Large intestine (tissue), 3 donors: ENCODE data around the gene LPP. TPM values are rescaled to one million over a fixed set of nuclear protein-coding genes. Genes with fewer than 3 reads are reported as not detected.
A peak's percentile ranks its signal among the peaks of the same experiment; 100 is the strongest.

ENCODE experiments used
- DNase-seq, 2 donors: peaks; one replicate each; pipeline versions ENCODE4 v3.0.0 to v3.0.0-alpha.2; 2013
- H3K27ac ChIP-seq: one replicate; pipeline ENCODE4 v1.5.1; 2013; ENCODE audit warnings: low read length
- H3K27me3 ChIP-seq: 2 replicates; pipeline ENCODE4 v1.6.1; 2013; ENCODE audit warnings: low read length; ENCODE audit not compliant: control insufficient read depth, insufficient read depth
- H3K36me3 ChIP-seq: 2 replicates; pipeline ENCODE4 v1.6.1; 2013; ENCODE audit warnings: low read length; ENCODE audit not compliant: control insufficient read depth, insufficient read depth
- H3K4me1 ChIP-seq: one replicate; pipeline ENCODE4 v1.6.1; 2013; ENCODE audit warnings: low read length; ENCODE audit not compliant: control insufficient read depth, insufficient read depth
- H3K4me3 ChIP-seq: one replicate; pipeline ENCODE4 v1.5.1; 2013; ENCODE audit warnings: low read length
- H3K9me3 ChIP-seq: one replicate; pipeline ENCODE4 v1.6.1; 2013; ENCODE audit warnings: mild to moderate bottlenecking, low read depth, low read length, moderate library complexity; ENCODE audit not compliant: control insufficient read depth
- WGBS: methylation state at CpG from one replicate; pipeline ENCODE4 v1.1.5; 2013; ENCODE audit warnings: low lambda C conversion rate; ENCODE audit not compliant: insufficient coverage; 5-methylcytosine and 5-hydroxymethylcytosine counted together
- polyA plus RNA-seq: library from polyadenylated mRNA; unstranded; fragments of 120-200 nt; gene quantifications from one replicate; pipeline ENCODE4 v1.2.1, GENCODE V29; 2013

The LPP gene
- polyA plus RNA-seq, 1 donor = 41.2 TPM

DNA sequence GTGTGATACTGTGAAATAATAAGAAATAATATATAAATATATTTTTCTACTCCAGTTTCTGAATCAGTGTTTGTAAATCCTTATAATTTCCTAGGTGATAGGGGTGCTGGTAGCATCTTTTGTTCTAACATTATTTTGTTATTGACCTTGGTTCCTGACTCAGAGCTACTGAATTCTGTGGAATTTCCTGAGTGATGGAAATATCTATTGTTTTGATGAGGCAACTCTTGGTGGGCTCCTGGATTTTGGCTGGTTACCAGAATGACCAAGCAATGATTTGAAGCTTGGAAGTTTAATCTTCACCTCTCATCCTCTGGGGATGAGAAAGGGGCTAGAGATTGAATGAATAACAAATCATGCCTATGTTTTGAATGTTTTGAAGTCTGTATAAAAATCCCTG lies 377.3 kb downstream of the LPP start:
- Histone ChIP-seq H3K9me3 (no peaks in the 10 kb centered on the region), H3K4me1 (no peaks in the 10 kb centered on the region), H3K36me3 (peaks cover 6% of the 10 kb centered on the region), H3K4me3 (no peak overlapping the region), H3K27ac (no peak overlapping the region), H3K27me3 (no peaks in the 10 kb centered on the region)
- DNase-seq = no peak

DNA sequence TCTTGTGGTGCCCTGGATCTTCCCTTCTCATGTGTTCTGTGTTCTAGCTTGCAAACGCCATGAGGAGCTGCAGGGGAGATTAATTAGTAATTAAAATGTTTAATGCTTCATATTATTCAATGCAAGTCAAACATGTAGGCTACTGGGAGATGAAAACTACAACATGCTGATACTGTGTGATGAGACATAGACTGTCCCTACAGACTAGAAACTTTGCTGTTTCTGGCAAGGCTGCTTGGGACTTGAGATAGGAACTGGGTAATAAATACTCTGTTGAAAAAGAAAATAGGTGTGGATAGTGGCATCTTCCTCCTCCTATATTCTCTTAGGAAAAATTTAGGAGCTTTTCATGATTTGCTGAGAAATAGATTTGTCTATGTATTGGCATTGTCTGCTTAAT lies 379.2 kb downstream of the LPP start:
- Histone ChIP-seq H3K9me3 (no peaks in the 10 kb centered on the region), H3K4me1 (no peaks in the 10 kb centered on the region), H3K27ac (no peak overlapping the region), H3K4me3 (no peak overlapping the region), H3K27me3 (no peaks in the 10 kb centered on the region), H3K36me3 (no peaks in the 10 kb centered on the region)
- no CpG with 5 or more reads among the region's 1 CpG for WGBS
- no peak for DNase-seq

DNA sequence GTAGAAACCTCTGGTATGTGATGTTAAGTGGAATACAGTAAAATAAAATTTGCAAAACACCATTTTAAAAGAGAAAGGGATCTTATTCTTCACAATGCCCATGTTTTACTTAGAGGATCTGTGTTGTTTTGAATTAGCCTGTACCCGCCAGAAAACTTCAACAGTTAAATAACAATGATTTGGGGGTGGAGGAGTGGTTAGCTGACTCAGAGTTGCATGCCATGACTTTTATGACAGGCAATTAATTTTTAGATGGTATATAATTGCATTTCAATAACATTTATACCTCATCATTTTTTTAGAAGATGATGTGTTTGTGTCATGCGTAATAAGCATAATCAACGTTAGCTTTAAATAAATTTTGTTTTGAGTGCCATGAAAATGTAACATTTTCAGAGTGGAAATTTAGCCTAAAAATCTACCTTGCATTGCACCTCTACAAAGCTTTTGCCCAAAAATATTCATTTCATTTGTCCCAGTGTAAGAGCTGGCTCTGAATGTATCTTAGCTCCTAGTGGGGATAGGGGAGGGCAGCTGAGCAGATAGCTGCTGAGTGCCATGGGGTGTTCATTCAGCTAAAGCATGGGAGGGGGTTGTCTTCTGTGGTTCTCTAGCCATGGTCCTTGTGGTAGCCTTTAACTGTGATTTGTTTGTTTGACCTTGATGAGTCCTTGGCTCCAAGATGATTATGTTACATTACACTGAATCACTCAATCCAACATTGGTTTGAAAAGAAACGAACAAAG lies 379.8 kb downstream of the LPP start:
- 87% methylated on average over 2 of the region's 4 CpGs for WGBS
- DNase-seq = no peak

DNA sequence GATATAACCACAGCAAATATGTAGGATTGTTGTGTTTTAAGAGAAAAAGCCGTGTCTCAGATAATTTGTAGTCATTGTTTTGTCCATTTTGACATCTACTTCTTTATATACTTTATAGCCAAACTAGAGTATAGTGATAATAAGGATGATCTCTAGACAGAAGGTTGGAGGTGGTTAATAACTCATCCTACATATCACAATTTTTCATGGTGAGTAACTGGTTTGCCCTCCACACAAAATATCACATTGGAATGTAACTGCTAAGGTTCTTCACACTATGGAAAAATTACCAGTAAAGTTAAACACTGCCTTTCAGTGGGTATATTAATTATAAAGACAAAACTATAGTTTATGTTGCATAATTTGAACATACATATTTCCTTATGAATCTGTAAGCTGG lies 380.7 kb downstream of the LPP start:
- H3K9me3 ChIP-seq = no peaks in the 10 kb centered on the region
- WGBS = no CpG with 5 or more reads among the region's 1 CpG

More for the DNA sequence above, 379.8 kb downstream of the LPP start:
- no peak overlapping the region for H3K27ac ChIP-seq
- H3K36me3 ChIP-seq = no peaks in the 10 kb centered on the region
- no peaks in the 10 kb centered on the region for H3K9me3 ChIP-seq
- H3K4me1 ChIP-seq = no peaks in the 10 kb centered on the region
- H3K4me3 ChIP-seq = no peak overlapping the region
- H3K27me3 ChIP-seq = no peaks in the 10 kb centered on the region

DNA sequence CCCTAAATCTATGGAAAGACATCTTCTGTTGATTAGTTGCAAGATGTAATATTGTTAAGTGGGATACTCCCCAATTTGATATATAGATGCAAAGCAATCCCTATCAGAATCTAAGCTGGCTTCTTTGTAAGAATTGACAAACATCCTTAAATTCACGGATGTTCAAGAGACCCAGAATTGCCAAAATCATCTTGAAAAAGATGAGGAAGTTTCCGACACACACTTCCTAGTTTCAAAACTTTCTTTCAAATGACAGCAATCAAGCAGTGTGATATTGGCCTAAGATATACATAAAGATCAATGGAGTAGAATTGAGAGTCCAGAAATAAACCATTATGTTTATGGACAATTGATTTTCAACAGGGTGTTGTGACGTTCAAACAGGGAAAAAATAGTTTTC lies 383.6 kb downstream of the LPP start:
- Histone ChIP-seq H3K4me3 (no peak overlapping the region), H3K27me3 (no peaks in the 10 kb centered on the region), H3K36me3 (no peaks in the 10 kb centered on the region), H3K9me3 (no peaks in the 10 kb centered on the region), H3K27ac (no peak overlapping the region), H3K4me1 (no peaks in the 10 kb centered on the region)
- 100% methylated on average over 2 of the region's 3 CpGs for WGBS
- DNase-seq = no peak

More for the DNA sequence above, 380.7 kb downstream of the LPP start:
- H3K27me3 ChIP-seq = no peaks in the 10 kb centered on the region
- no peaks in the 10 kb centered on the region for H3K4me1 ChIP-seq
- no peak overlapping the region for H3K27ac ChIP-seq
- H3K36me3 ChIP-seq = no peaks in the 10 kb centered on the region
- no peak for DNase-seq
- H3K4me3 ChIP-seq = no peak overlapping the region

DNA sequence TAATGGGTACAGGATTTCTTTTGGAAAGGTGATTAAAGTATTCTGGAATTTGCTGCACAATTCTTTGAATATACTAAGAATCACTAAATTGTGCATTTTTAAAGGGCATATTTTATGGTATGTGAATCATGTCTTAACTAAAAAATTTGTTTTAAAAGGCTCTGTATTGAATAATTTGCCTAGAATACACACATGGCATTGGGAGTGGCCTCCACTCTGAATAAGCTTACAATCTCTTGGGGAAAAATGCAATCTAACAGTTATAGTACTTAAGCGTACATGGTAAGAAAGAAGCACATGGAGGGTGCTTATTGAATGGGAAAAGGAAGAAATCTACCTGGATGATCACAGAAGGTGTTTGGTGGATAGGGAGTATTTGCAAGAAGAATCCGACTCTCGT lies 385.1 kb downstream of the LPP start:
- Histone ChIP-seq H3K27ac (no peak overlapping the region), H3K36me3 (no peaks in the 10 kb centered on the region), H3K9me3 (no peaks in the 10 kb centered on the region), H3K27me3 (no peaks in the 10 kb centered on the region), H3K4me1 (no peaks in the 10 kb centered on the region), H3K4me3 (no peak overlapping the region)
- whole genome bisulfite sequencing = 100% methylated on average over 1 of the region's 3 CpGs
- no peak for DNase-seq

DNA sequence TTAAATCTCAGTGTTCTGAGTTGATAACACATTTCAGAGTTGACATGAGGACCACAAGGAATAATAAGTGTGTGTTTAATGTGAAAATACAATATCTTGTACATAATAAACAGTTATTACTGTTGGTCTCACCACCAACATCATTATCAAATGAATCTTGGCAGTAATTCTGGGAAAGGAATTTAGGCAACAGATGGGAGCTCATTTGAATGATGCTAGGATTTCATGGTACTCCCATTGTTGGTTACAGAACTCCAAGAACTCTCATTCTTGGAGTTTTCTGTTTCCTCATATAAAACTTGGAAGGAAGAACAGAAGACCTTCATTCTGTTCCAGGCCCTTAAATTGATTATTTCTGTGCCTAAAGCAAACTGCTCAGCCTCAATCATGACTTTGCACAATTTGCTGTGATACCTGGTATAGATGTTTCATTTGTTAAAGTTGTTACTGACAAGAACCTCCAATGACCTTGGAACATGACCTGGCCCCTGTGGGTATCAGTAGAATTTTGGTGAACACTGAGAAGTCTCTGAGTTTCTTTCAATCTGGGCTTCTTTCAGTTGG lies 385.8 kb downstream of the LPP start:
- Histone ChIP-seq H3K36me3 (no peaks in the 10 kb centered on the region), H3K27me3 (no peaks in the 10 kb centered on the region), H3K4me3 (no peak overlapping the region), H3K27ac (no peak overlapping the region), H3K9me3 (no peaks in the 10 kb centered on the region), H3K4me1 (no peaks in the 10 kb centered on the region)
- no peak for DNase-seq

DNA sequence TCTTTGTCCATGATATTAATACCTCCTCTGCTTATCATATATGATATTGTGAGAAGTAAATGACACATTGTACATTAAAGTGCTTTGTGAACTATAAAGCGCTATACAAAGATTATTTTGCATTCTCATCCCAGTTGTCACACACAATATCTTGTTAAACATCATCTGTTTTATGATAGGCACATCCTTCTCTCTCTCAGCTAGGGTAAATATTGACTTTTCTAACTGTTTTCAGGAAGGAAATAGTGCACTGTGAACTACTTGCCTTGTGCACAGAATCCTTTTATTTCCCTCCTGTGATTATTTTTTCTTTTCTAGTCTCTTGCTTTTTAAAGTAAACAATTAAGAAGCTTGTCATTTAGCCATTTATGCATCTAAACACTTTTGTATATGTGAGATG lies 388.2 kb downstream of the LPP start:
- H3K4me1 ChIP-seq = no peaks in the 10 kb centered on the region
- H3K27me3 ChIP-seq = no peaks in the 10 kb centered on the region
- H3K9me3 ChIP-seq = no peaks in the 10 kb centered on the region
- no peak overlapping the region for H3K4me3 ChIP-seq
- WGBS = no CpG with 5 or more reads among the region's 1 CpG
- no peak overlapping the region for H3K27ac ChIP-seq
- H3K36me3 ChIP-seq = peaks cover 2% of the 10 kb centered on the region
- DNase-seq = peak in 1 of 2 donors; percentile 22

DNA sequence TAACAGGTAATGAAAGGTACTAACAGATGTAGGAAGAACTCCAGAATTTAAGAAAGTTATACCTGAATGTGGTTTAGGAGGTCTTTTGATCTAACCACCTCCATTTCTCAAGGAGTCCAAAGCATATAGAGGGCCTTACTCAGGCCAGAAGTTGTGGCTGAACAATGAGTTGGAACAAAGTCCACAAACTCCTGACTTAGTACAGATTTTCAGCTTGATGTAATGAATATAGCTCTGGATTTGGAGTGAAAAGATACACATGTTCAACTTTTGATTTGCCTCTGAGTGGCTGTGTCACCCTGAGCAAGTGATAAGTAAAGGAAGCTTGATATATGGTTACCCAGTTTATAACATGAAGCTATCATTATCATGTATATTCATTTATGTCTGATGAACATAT lies 390.1 kb downstream of the LPP start:
- Histone ChIP-seq H3K36me3 (peaks cover 2% of the 10 kb centered on the region), H3K27ac (no peak overlapping the region), H3K9me3 (no peaks in the 10 kb centered on the region), H3K27me3 (no peaks in the 10 kb centered on the region), H3K4me1 (no peaks in the 10 kb centered on the region), H3K4me3 (no peak overlapping the region)
- no peak for DNase-seq

DNA sequence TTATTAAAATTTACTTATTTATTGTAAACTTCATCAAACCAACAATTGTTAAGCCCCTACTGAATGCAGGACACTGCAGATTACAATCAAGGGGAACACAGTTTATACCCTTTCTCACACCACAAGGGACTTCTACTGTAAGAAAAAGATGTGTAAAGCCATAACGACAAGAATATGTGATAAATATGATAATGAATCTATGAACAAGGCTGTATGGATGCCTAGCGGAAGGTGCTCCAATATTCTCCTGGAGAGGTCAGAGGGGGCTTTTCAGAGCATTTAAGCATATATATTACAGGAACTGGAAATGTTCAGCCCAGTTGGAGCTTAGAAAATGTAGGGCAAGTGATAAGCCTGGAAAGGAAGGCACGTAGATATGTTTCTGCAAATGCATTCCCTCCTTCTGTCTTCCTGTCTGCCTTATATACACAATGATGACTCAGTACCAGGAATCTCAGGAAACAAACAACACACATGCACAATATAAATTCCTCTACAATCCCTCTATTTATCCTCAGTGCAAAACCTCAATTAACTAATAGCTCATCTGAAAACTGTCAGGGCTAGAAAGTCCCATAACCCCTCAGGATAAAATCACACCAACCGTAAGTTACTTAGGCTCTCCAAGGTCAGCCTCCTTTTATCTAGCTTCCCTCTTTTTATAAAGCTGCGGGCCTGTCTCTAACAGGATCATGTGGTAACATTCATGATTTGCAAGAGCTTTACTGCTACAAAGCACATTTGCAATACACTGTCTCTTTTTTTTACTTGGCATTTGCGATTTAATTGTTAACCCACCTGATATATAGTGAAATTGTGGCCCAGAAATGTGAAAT lies 393.1 kb downstream of the LPP start:
- no peaks in the 10 kb centered on the region for H3K9me3 ChIP-seq
- no peak overlapping the region for H3K4me3 ChIP-seq
- peaks cover 2% of the 10 kb centered on the region for H3K36me3 ChIP-seq
- no peak for DNase-seq
- no peak overlapping the region for H3K27ac ChIP-seq
- WGBS = 86% methylated on average over 3 of the region's 6 CpGs
- no peaks in the 10 kb centered on the region for H3K27me3 ChIP-seq
- no peaks in the 10 kb centered on the region for H3K4me1 ChIP-seq
